ENCODE measurements around the gene AVEN. TPM values are rescaled to one million over a fixed set of nuclear protein-coding genes. Genes with fewer than 3 reads are reported as not detected.

AVEN gene
- total and polyA plus RNA-seq, 2 donors (not counting 3 experiments of a cell fraction or from before 2014, with no cell fraction given), result 7.7 to 23.3 TPM

GRCh38 chr15:34078900-34079299, 39.9 kb upstream of the AVEN start:
- no peaks in the 10 kb centered on the region for H3K4me1 ChIP-seq (ENCODE audit: control insufficient read depth, extremely low read depth, insufficient read depth, low read length)
- no peak overlapping the region for H3K4me3 ChIP-seq (replicated peaks in 1 of 3; ENCODE audit: insufficient read depth in 1 of 3, low read depth in 1 of 3, low read length in 3 of 3)
- H3K9me1 ChIP-seq (replicated peaks; ENCODE audit: control insufficient read depth, extremely low read depth, insufficient read depth, low read length), result no peaks in the 10 kb centered on the region
- no peaks in the 10 kb centered on the region for H3K79me2 ChIP-seq (ENCODE audit: control insufficient read depth, insufficient read depth, low read length)
- no peak overlapping the region for H2AFZ ChIP-seq (ENCODE audit: low read depth, low read length)
- POLR2A ChIA-PET, result interaction anchor here (0.7 kb wide), 1 partner anchor 22 kb away, joined by 3 read pairs; the partner anchor contains the start of gene EMC7
- H3K36me3 ChIP-seq (ENCODE audit: control insufficient read depth in 2 of 2, extremely low read depth in 1 of 2, insufficient read depth in 2 of 2, low read length in 2 of 2), result peaks cover 0 to 2% of the 10 kb centered on the region in 2 experiments
- no peaks in the 10 kb centered on the region for H3K27me3 ChIP-seq (ENCODE audit: control insufficient read depth in 2 of 2, insufficient read depth in 2 of 2, low read length in 2 of 2)
- BruUV-seq (replicated peaks), result no TSS peak
- FAIRE-seq (no peak), DNase-seq (ENCODE audit: low read depth, low spot score) (no peak)
- H3K27ac ChIP-seq (ENCODE audit: insufficient read depth, low read depth, low read length), result no peak overlapping the region
- no peaks in the 10 kb centered on the region for H4K20me1 ChIP-seq (replicated peaks; ENCODE audit: control insufficient read depth, extremely low read depth, insufficient read depth, low read length)
- H3K9ac ChIP-seq (replicated peaks; ENCODE audit: extremely low read depth, insufficient read depth, low read length), result no peak overlapping the region
- dilution Hi-C loops (cut with MboI; ENCODE audit: extremely low pct_ligation_motif_present, low sequenced_read_pairs) (no loop called here), intact Hi-C loops (cut with micrococcal nuclease) (no loop called here)
- H3K9me3 ChIP-seq (replicated peaks; ENCODE audit: control insufficient read depth, insufficient read depth, low read length), result no peaks in the 10 kb centered on the region
- TF ChIP-seq EZH2 (IDR thresholded peaks at IDR 0.05; ENCODE audit: borderline replicate concordance, low read depth, low read length, severe bottlenecking) (no peak), JUN (IDR thresholded peaks at IDR 0.05; ENCODE audit: borderline replicate concordance, insufficient read depth, insufficient read length, low read depth) (no peak), POLR2AphosphoS5 (IDR thresholded peaks at IDR 0.05; ENCODE audit: insufficient read depth, low read depth, low read length) (no peak), CTCF (IDR thresholded peaks at IDR 0.05; ENCODE audit: extremely low read depth in 1 of 2, insufficient read depth in 1 of 2, low read depth in 1 of 2, low read length in 2 of 2) (no peak), MAX (IDR thresholded peaks at IDR 0.05; ENCODE audit: insufficient read depth, insufficient read length) (no peak), FOS (IDR thresholded peaks at IDR 0.05; ENCODE audit: borderline replicate concordance, insufficient read depth, low read length) (no peak), GATA2 (IDR thresholded peaks at IDR 0.05; ENCODE audit: insufficient read depth, insufficient read length, low read depth, low read length) (no peak), MYC (IDR thresholded peaks at IDR 0.05; ENCODE audit: low read depth, low read length) (no peak), POLR2A (IDR thresholded peaks at IDR 0.05; ENCODE audit: low read depth, low read length) (no peak)
- H3K4me2 ChIP-seq (ENCODE audit: insufficient read depth, low read length), result no peak overlapping the region
- CTCF ChIA-PET, result no interaction called here

Measured in endothelial cell of umbilical vein (primary cell).